Measurements from ENCODE around the gene DYNLRB1.

The DYNLRB1 gene

GRCh38 chr20:34534391-34535165, 18.4 kb downstream of the DYNLRB1 start:
- DNase-seq (ENCODE audit: low spot score), result no peak

GRCh38 chr20:34535301-34535840, 19.1 kb downstream of the DYNLRB1 start:
- no peak for DNase-seq (ENCODE audit: low spot score)

- DNase-seq (ENCODE audit: low spot score), result no peak
Observed at GRCh38 chr20:34535857-34536256, 19.6 kb downstream of the DYNLRB1 start.

GRCh38 chr20:34536798-34537394, 20.7 kb downstream of the DYNLRB1 start:
- DNase-seq (ENCODE audit: low spot score), result peak; percentile 34

- DNase-seq (ENCODE audit: low spot score), result no peak
Observed at GRCh38 chr20:34537651-34538050, 21.4 kb downstream of the DYNLRB1 start.

- peak; percentile 69 for DNase-seq (ENCODE audit: low spot score)
Observed at GRCh38 chr20:34538671-34539123, 22.5 kb downstream of the DYNLRB1 start.

- no peak for DNase-seq (ENCODE audit: low spot score)
Observed at GRCh38 chr20:34539756-34540155, 23.5 kb downstream of the DYNLRB1 start.

- no peak for DNase-seq (ENCODE audit: low spot score)
Observed at GRCh38 chr20:34540596-34541263, 24.5 kb downstream of the DYNLRB1 start.

- DNase-seq (ENCODE audit: low spot score), result no peak
Observed at GRCh38 chr20:34541264-34541901, 25.2 kb downstream of the DYNLRB1 start.

GRCh38 chr20:34541917-34542316, 25.7 kb downstream of the DYNLRB1 start:
- no peak for DNase-seq (ENCODE audit: low spot score)

GRCh38 chr20:34542439-34542838, 26.2 kb downstream of the DYNLRB1 start:
- no peak for DNase-seq (ENCODE audit: low spot score)

- no peak for DNase-seq (ENCODE audit: low spot score)
Observed at GRCh38 chr20:34543463-34544056, 27.3 kb downstream of the DYNLRB1 start.

GRCh38 chr20:34544109-34544796, 28.0 kb downstream of the DYNLRB1 start:
- DNase-seq (ENCODE audit: low spot score), result no peak

- no peak for DNase-seq (ENCODE audit: low spot score)
Observed at GRCh38 chr20:34546751-34547181, 30.5 kb downstream of the DYNLRB1 start.

GRCh38 chr20:34547844-34548613, 31.8 kb downstream of the DYNLRB1 start:
- no peak for DNase-seq (ENCODE audit: low spot score)

- peak; percentile 51 for DNase-seq (ENCODE audit: low spot score)
Observed at GRCh38 chr20:34549291-34549928, 33.2 kb downstream of the DYNLRB1 start.

- no peak for DNase-seq (ENCODE audit: low spot score)
Observed at GRCh38 chr20:34549929-34550305, 33.7 kb downstream of the DYNLRB1 start.

- DNase-seq (ENCODE audit: low spot score), result no peak
Observed at GRCh38 chr20:34552569-34552968, 36.3 kb downstream of the DYNLRB1 start.

- no peak for DNase-seq (ENCODE audit: low spot score)
Observed at GRCh38 chr20:34553366-34553867, 37.2 kb downstream of the DYNLRB1 start.

GRCh38 chr20:34557936-34558319, 41.7 kb downstream of the DYNLRB1 start:
- no peak for DNase-seq (ENCODE audit: low spot score)

All from NAMALWA (cell line).